Right ventricle myocardium inferior (tissue), 1 donor: ENCODE measurements around the gene TBL3. TPM values are rescaled to one million over a fixed set of nuclear protein-coding genes. Genes with fewer than 3 reads are reported as not detected.
"Not testable (repeated sequence)": the region's sequence is repeated elsewhere in the genome, so short reads cannot be mapped to it uniquely, and the experiment has no call there.

Source experiments
- ATAC-seq: fragments of 200-7000 bp; cut with Tn5 transposase; one replicate; pipeline ENCODE4 v1.9.1; 2020; ENCODE audit warnings: mild to moderate bottlenecking, moderate library complexity
- DNase-seq: peaks from one replicate; pipeline ENCODE4 v3.0.0; 2021; ENCODE audit errors: missing footprints
- intact Hi-C: fragments of 100-400 bp; cut with DNase I; formaldehyde crosslinking; loops from one replicate; pipeline ENCODE4 v1.11.0; 2022
- long read RNA-seq: library from polyadenylated mRNA; unstranded; transcript quantifications from one replicate; pipeline ENCODE4 v2.0.0, GENCODE V29; 2021
- total RNA-seq: library from RNA; stranded (reverse); fragmentation: NEBNext Ultra II Directional; extraction: Animal tissue kit (Norgen Biotek cat#: 25700); gene quantifications from one replicate; pipeline ENCODE4 v1.2.1, GENCODE V29; 2021
- donor health status: DM: no; HTN: yes; CAD: no; lungs with severe emphysema.

TBL3 gene
- 24.9 TPM for total RNA-seq
- long read RNA-seq, full-length matches to known transcripts, result 38 of 49 reads
- long read RNA-seq, partial matches to known transcripts, result 9 of 49 reads
- long read RNA-seq, other reads (novel, unspliced or antisense), result 2 of 49 reads

DNA sequence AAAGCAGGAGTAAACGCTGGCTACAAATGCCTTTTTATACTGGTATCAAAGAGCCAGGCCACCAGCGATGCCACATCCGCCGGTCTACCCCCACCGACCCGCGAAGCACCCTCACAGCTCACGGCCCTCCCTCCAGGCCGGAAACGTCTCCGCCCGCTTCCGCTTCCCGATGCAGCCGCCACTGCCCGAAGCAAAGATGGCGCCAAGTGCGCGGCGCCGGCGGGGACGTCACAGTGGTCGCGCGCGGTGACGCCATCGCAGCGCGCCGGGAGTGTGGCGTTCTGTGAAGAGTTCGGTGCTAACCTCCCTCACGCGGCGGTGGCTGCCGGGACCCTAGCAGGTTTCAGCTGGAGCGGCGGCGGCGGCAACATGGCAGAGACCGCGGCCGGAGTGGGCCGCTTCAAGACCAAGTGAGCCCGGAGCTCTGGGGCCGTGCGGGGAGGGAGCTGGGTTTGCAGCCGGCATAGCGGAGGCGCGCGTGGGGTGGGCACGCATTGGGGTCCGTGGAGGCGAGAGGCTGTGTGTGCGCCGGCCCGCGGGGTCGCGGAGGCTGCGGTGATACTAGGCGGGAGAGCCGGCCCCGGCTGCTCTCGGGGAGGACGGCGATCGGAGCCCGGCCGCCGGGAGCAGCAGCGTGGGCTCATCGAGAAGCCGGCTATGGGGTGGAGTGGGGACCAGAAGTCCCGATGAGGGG is at the start of gene TBL3:
Gene TBL3 (plus strand): TSS at position 258 of the 694 bp plus-strand sequence. CDS start 112 bp downstream, at position 370.
- DNase-seq (peak; percentile 97), ATAC-seq (peak; percentile 95)
- intact Hi-C loops, result no loop called here

- ATAC-seq (no peak), DNase-seq (no peak)
- intact Hi-C loops, result no loop called here
Measured at GRCh38 chr16:1922357-1922756, 49.5 kb upstream of the TBL3 start.

- DNase-seq, result no peak
- intact Hi-C loops, result no loop called here
- ATAC-seq, result peak; percentile 15
Measured at GRCh38 chr16:1923299-1924034, 48.4 kb upstream of the TBL3 start.

- ATAC-seq (no peak), DNase-seq (no peak)
- intact Hi-C loops, result no loop called here
Measured at GRCh38 chr16:1924095-1924494, 47.8 kb upstream of the TBL3 start.

- ATAC-seq (no peak), DNase-seq (no peak)
- intact Hi-C loops, result no loop called here
Measured at GRCh38 chr16:1926271-1926670, 45.6 kb upstream of the TBL3 start.

GRCh38 chr16:1929105-1929504 is 42.7 kb upstream of the TBL3 start:
- peak; percentile 65 for ATAC-seq
- DNase-seq, result no peak
- intact Hi-C loops, result loop anchor here (1.0 kb wide), 1 partner anchor 66 kb away; no protein-coding TSS in a partner anchor

DNA sequence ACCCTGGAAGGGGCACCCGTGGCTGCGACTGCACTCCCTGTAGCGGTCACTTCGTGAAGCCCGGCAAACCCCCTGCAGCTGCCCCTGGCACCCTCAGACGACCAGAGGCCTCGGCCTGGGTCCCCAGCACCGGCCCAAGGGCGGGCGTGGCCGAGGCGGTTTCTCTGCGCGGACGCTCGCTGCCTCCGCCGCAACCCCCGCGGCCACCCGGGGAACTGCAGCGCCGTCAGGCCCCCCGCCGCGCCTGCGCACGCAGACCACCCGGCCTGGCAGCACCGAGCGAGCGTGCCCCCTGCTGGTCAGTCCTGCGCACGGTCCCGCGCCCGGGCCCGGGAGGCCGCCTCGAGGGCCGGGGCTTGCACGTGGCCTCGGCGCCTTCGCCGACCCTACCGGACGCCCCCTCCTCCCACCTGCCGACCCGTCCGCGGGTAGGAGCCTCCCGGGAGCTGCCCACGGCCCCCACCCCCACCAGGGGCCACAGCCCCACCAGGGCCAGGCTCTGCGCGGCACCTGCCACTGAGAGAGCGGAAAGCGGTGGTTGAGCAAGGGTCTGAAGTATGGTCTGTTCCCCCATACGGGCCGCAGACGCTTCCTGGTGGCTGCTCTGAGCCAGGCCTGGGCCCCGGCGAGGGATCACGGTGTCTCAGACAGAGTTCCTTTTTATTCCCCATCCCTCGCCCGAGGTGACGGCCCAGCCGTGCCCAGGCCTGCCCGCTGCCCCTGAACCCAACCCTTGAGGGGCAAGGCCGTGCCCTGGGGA is 42.1 kb upstream of the TBL3 start:
- DNase-seq, result peak; percentile 95
- ATAC-seq, result peak; percentile 95
- intact Hi-C loops, result loop anchor here (1.0 kb wide), 1 partner anchor 66 kb away; no protein-coding TSS in a partner anchor

GRCh38 chr16:1930338-1930720 is 41.5 kb upstream of the TBL3 start:
- DNase-seq, result no peak
- no peak for ATAC-seq
- intact Hi-C loops, result no loop called here

GRCh38 chr16:1932050-1933028 is 39.5 kb upstream of the TBL3 start:
- intact Hi-C loops, result no loop called here
- DNase-seq, result peak; percentile 45
- ATAC-seq, result no peak

- peak; percentile 60 for DNase-seq
- intact Hi-C loops, result no loop called here
- ATAC-seq, result no peak
Measured at GRCh38 chr16:1933097-1933661, 38.7 kb upstream of the TBL3 start.

DNA sequence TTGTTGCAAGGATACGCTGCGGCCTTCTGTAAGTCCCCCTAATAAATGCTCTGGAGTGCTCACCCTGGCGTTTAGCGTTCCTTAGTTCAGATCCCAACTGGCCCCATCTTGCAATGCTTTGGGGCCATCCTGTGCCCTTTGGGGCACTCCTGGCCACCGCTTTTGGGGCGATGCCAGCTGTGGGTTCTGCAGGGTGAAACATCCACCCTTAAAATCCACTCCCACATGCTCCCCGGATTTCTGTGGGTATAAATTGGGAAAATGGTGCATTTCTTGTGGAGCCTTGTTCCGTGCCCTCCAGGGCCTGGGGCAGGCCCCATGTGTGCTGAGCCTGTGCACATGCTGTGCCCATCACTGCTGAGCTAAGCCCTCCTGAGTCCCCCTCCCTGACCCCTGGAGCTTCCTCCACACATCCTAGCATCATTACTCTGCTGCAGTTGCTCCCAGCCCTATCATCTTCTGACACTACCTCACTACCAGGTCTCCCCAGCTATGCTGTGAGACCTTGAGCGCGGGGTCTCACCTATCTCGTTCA is 34.8 kb upstream of the TBL3 start:
- intact Hi-C loops, result no loop called here
- ATAC-seq (no peak), DNase-seq (peak; percentile 58)

DNA sequence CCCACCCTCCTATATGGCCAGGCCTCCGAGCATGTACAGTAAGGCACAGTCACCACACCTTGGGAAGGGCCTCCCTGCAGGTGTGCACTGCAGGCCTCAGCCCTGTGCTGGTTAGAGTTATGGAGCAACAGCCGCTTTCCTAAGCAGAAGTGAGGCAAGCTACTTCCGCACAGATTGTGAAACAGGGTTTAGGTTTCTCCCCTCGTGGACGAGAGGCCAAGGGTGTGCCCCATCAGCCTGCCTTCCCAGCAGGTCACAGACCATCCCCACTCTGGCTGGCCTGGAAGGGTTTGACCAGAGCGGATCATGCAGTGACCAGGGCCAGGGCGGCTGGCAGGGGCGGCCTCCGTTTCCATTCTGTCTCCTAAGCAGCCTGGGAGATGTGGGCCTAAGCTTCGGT is 33.5 kb upstream of the TBL3 start:
- intact Hi-C loops, result no loop called here
- DNase-seq, result peak; percentile 76
- no peak for ATAC-seq

- intact Hi-C loops, result no loop called here
- peak; percentile 43 for DNase-seq
Measured at GRCh38 chr16:1938910-1939309, 32.9 kb upstream of the TBL3 start.

GRCh38 chr16:1939833-1940232 is 32.0 kb upstream of the TBL3 start:
- ATAC-seq, intact Hi-C loops: not testable (repeated sequence)
- DNase-seq, result peak; percentile 16

More at GRCh38 chr16:1938910-1939309, 32.9 kb upstream of the TBL3 start:
- no peak for ATAC-seq

DNA sequence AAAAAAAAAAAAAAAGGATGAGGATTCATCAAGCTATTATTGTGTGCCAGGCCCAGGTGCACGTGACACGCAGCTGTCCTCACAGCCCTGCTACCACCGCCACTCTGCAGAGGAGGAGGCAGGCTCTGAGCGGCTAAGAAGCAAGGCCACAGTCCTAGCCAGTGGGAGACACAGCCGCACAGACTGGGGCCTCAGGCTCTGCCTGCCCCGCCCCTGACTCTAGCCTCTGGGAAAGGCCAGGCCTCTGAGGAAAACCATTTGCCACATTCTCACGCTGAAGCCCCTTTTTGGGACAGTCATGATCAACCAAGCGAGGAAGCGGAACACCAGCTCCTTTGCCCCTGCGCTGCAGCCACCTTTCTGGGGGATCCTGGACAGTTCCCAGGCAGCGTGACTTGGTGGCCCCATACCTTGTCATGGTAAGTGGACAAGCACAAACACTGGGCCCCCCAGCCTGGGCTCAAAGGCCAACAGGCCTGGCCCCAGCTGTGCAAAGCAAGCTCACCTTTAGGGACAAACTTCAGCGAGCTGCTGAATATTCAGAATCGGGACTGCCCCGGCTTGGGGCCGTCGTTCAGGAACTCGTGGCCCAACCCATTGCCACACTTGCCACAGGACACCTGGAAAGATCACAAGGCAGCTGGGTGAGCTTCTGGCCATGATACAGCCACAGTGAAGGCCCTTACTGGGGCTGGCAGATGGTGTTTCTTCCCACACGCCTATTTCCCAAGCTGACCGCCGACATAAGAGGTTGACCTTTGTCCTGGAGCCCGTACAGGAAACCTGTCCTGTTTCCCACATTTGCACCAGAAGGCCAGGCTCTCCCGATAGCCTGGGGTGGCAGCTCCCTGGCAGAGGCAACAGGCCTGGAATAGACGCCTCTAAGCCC is 31.3 kb upstream of the TBL3 start:
- intact Hi-C loops, result no loop called here
- DNase-seq (peak; percentile 59), ATAC-seq (no peak)

GRCh38 chr16:1941162-1942046 is 30.4 kb upstream of the TBL3 start:
- peak; percentile 59 for DNase-seq
- intact Hi-C loops, result no loop called here
- ATAC-seq, result no peak
